Calu3 (cell line): ENCODE data around the gene VPS54. TPM values are rescaled to one million over a fixed set of nuclear protein-coding genes. Genes with fewer than 3 reads are reported as not detected.

Experiments used
- BruUV-seq: library from RNA; stranded (reverse); fragments of 400-500 nt; replicated peaks from 2 replicates; lab custom pipeline; 2021; lab: Mats Ljungman, UMichigan
- CTCF ChIA-PET: fragments of 300-600 bp; sonication (Branson Sonifier 250); formaldehyde crosslinking; loops from one replicate; lab custom pipeline; 2022; ENCODE audit warnings: antibody characterized with exemption; lab: Charles Lee
- DNase-seq: peaks from one replicate; pipeline ENCODE4 v3.0.0; 2022
- H3K27ac Mint-ChIP-seq: one replicate; pipeline ENCODE4 v1.8.0; 2022; ENCODE audit warnings: mixed read lengths; ENCODE audit not compliant: unreplicated experiment
- H3K27me3 Mint-ChIP-seq: one replicate; pipeline ENCODE4 v1.8.0; 2022; ENCODE audit warnings: mixed read lengths; ENCODE audit not compliant: unreplicated experiment
- H3K36me3 Mint-ChIP-seq: one replicate; pipeline ENCODE4 v1.8.0; 2022; ENCODE audit warnings: mild to moderate bottlenecking, moderate library complexity, mixed read lengths; ENCODE audit not compliant: insufficient read depth, unreplicated experiment
- H3K4me1 Mint-ChIP-seq: one replicate; pipeline ENCODE4 v1.8.0; 2022; ENCODE audit warnings: mild to moderate bottlenecking, low read depth, mixed read lengths; ENCODE audit not compliant: unreplicated experiment
- H3K4me3 Mint-ChIP-seq: one replicate; pipeline ENCODE4 v1.8.0; 2022; ENCODE audit warnings: mild to moderate bottlenecking, low read depth, moderate library complexity, mixed read lengths; ENCODE audit not compliant: unreplicated experiment
- H3K9me3 Mint-ChIP-seq: one replicate; pipeline ENCODE4 v1.8.0; 2022; ENCODE audit warnings: low read depth, mixed read lengths; ENCODE audit not compliant: unreplicated experiment
- intact Hi-C: fragments of 100-400 bp; cut with micrococcal nuclease; formaldehyde crosslinking; loops from one replicate; pipeline ENCODE4 v1.10.0; 2022; ENCODE audit not compliant: unreplicated experiment
- total RNA-seq: library from RNA; stranded (reverse); gene quantifications from 2 replicates; pipeline ENCODE4 v1.2.3, GENCODE V29; 2022
- TF ChIP-seq, protein P1 (sequence below): fragments of 200-600 bp; IDR thresholded peaks from one replicate; pipeline ENCODE4 v1.8.0; 2022; ENCODE audit warnings: antibody characterized with exemption; ENCODE audit not compliant: unreplicated experiment

VPS54 gene
- total RNA-seq, 1 experiment from 2014 or later, result 11.7 TPM

DNA sequence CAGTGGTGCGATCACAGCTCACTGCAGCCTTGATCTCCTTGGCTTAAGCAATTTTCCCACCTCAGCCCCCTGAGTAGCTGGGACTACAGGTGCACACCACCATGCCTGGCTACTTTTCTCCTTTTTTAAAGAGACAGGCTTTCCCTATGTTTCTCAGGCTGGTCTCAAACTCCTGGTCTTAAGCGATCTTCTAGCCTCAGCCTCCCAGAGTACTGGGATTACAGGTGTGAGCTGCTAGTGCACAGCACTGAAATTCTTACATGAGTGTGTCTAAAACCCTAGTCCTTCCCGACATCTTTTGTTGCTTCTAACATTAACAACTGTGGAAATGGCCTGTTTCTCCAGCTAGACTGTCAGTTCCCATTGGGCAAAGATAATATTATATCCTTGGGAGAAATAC is 174.6 kb downstream of the VPS54 start:
- BruUV-seq, result no TSS peak
- H3K4me1 Mint-ChIP-seq, result peaks cover 17% of the 10 kb centered on the region

GRCh38 chr2:63843791-63844190 is 175.4 kb downstream of the VPS54 start:
- Mint-ChIP-seq H3K36me3 (peaks cover 50% of the 10 kb centered on the region), H3K27me3 (no peaks in the 10 kb centered on the region), H3K4me1 (peaks cover 10% of the 10 kb centered on the region), H3K4me3 (peak overlapping the region; percentile 91), H3K9me3 (no peaks in the 10 kb centered on the region), H3K27ac (no peak overlapping the region)
- DNase-seq, result no peak
- intact Hi-C loops, result loop anchor here (2.0 to 5.0 kb wide), 2 partner anchors 101 to 145 kb away; no protein-coding TSS in a partner anchor
- BruUV-seq, result no TSS peak
- CTCF ChIA-PET, result interaction anchor here (1.1 kb wide), 1 partner anchor 18 kb away, joined by 5 read pairs; no protein-coding TSS in a partner anchor
- TF ChIP-seq, protein P1, sequence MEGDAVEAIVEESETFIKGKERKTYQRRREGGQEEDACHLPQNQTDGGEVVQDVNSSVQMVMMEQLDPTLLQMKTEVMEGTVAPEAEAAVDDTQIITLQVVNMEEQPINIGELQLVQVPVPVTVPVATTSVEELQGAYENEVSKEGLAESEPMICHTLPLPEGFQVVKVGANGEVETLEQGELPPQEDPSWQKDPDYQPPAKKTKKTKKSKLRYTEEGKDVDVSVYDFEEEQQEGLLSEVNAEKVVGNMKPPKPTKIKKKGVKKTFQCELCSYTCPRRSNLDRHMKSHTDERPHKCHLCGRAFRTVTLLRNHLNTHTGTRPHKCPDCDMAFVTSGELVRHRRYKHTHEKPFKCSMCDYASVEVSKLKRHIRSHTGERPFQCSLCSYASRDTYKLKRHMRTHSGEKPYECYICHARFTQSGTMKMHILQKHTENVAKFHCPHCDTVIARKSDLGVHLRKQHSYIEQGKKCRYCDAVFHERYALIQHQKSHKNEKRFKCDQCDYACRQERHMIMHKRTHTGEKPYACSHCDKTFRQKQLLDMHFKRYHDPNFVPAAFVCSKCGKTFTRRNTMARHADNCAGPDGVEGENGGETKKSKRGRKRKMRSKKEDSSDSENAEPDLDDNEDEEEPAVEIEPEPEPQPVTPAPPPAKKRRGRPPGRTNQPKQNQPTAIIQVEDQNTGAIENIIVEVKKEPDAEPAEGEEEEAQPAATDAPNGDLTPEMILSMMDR, result no peak

More for the DNA sequence above, 174.6 kb downstream of the VPS54 start:
- intact Hi-C loops, result loop anchor here (5.0 kb wide), 2 partner anchors 48 to 102 kb away; no protein-coding TSS in a partner anchor
- no peak overlapping the region for H3K27ac Mint-ChIP-seq
- H3K9me3 Mint-ChIP-seq, result no peaks in the 10 kb centered on the region
- no peak overlapping the region for H3K4me3 Mint-ChIP-seq
- peaks cover 50% of the 10 kb centered on the region for H3K36me3 Mint-ChIP-seq
- TF ChIP-seq, protein P1, result no peak
- CTCF ChIA-PET, result interaction anchor here (0.7 kb wide), 1 partner anchor 156 kb away, joined by 4 read pairs; no protein-coding TSS in a partner anchor
- no peak for DNase-seq
- no peaks in the 10 kb centered on the region for H3K27me3 Mint-ChIP-seq

- BruUV-seq, result no TSS peak
- no peak for DNase-seq
- CTCF ChIA-PET, result interaction anchor here (0.7 to 2.1 kb wide), 4 partner anchors 18 to 258 kb away, joined by 4 to 9 read pairs (median 6); no protein-coding TSS in a partner anchor
- intact Hi-C loops, result loop anchor here (2.0 to 5.0 kb wide), 2 partner anchors 101 to 144 kb away; no protein-coding TSS in a partner anchor
- peak overlapping the region; percentile 91 for H3K4me3 Mint-ChIP-seq
- no peaks in the 10 kb centered on the region for H3K9me3 Mint-ChIP-seq
- no peaks in the 10 kb centered on the region for H3K27me3 Mint-ChIP-seq
- TF ChIP-seq, protein P1, result no peak
- peak overlapping the region; percentile 91 for H3K27ac Mint-ChIP-seq
- peaks cover 16% of the 10 kb centered on the region for H3K4me1 Mint-ChIP-seq
- peaks cover 50% of the 10 kb centered on the region for H3K36me3 Mint-ChIP-seq
These were observed 176.1 kb downstream of the VPS54 start for GRCh38 chr2:63843093-63843492.

DNA sequence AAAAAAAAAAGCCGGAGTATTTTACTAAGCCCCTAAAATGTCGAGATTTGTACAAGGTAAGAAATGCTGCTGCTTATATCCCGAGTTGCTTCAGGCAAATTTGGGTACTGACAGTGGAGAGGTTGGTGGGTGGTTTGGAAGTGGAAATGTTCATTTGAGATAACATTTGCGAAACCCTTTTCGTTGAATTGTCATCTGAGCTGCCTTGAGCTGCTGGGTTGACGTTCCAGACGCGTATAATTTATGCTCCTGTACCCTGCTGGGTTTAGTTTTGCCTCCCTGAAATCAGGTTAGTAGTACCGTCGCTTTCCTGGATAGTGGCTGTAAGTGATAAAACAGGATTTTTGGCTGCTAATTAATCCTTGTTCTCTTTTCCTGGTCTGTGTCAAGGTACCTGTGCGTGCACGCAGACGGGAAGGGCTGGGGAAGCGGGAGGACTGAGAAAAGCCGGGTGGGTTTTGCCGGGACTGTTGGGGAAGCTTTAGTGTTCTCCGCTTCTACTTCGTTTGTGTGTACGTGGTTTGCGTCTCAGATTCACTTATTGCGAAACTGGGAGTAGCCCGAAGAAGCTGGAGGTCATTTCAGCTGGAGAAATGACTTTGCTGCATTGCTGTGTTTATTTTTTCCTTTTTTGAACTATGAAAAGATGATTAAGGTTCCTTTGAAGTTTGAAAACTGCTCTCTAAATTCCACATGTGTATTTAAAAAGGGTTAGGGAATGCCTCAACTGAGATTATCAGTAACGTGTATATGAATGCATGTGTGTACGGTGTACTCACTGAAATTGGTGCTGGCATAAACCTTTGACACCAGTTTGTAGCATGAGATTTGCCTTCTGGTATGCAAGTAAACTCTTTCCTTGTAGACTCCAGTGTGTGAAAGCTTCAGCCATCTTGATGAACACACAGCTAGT is 176.8 kb downstream of the VPS54 start:
- TF ChIP-seq, protein P1, result no peak
- Mint-ChIP-seq H3K9me3 (no peaks in the 10 kb centered on the region), H3K4me1 (peaks cover 23% of the 10 kb centered on the region), H3K27ac (peak overlapping the region; percentile 91), H3K27me3 (no peaks in the 10 kb centered on the region), H3K4me3 (peak overlapping the region; percentile 91), H3K36me3 (peaks cover 44% of the 10 kb centered on the region)
- TSS peak; percentile 46 for BruUV-seq
- intact Hi-C loops, result loop anchor here (2.0 to 5.0 kb wide), 2 partner anchors 100 to 144 kb away; no protein-coding TSS in a partner anchor
- CTCF ChIA-PET, result interaction anchor here (0.7 to 2.1 kb wide), 10 partner anchors 12 to 480 kb away, joined by 3 to 9 read pairs (median 4); no protein-coding TSS in a partner anchor
- peak; percentile 31 for DNase-seq

Other genes with a start within 250 kb of the VPS54 start
- gene UGP2, start 177.5 kb downstream of the VPS54 start, total RNA-seq, result 120 and 134 TPM in 2 replicates
- 26.2 and 27.3 TPM in 2 replicates for gene PELI1, start 125.0 kb upstream of the VPS54 start, total RNA-seq